GM19035 (cell line): ENCODE results near the gene MANSC1.
"Not testable (repeated sequence)": the region's sequence is repeated elsewhere in the genome, so short reads cannot be mapped to it uniquely, and the experiment has no call there.

Experiments used
- ATAC-seq: cut with Tn5 transposase; IDR thresholded peaks from one replicate; pipeline ENCODE4 v1.9.1; 2021; ENCODE audit not compliant: unreplicated experiment

MANSC1 gene

DNA sequence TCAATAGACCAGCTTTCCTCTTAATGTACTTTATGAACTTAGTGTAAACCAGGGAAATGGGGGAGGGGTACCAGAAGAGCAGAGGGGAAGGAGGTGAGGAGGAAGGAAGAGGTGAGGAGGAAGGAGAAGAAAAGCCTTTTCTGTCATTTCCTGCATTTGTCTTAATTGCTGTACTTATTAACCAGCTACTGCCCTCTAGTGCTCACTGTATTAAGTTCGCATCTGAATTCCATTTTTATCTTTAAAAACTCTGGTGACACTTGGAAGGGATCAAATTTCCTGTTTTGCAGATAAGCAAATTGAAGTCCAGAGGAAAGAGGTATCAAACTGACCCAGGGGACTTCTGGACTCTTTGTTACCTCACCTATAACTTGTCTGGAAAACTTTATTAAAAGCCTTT, 22.2 kb downstream of the MANSC1 start:
- no peak for ATAC-seq

DNA sequence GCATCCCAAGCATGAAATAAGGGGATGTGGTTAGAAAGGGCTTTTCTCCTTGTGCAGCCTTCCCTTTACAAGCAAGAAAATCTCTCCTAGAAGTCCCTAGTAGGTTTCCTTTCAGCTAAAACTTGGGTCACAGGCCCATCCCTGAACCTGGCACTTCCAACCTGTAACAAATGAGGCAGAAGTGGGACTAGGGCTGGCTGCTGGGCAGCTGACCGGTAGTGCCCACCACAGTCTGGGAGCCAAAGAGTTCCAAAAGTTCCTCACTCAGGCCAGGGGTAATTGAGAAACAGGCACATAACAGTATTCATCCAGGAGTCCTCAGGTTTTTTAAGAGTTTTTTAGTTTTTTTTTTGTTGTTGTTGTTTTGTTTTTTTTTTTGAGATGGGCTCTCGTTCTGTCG, 23.8 kb downstream of the MANSC1 start:
- ATAC-seq = no peak

DNA sequence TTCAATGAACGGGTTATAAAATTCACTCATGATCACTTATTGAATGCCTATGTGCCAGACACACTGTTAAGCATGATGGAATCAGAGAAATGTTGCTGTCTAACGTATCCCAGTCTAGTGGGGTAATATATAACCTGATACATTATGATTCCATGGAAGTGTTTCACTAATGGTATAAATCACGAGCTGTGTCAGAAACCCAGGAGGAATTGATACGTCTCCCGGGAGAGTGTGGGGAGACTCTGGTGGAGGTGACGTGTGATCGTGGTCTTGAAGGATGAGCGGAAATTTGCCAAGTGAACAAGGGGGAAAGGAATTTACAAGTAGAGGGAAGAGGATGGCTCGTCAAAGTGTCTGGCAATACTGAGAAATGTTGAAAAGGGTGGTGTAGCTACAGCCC, 26.5 kb downstream of the MANSC1 start:
- ATAC-seq = no peak

DNA sequence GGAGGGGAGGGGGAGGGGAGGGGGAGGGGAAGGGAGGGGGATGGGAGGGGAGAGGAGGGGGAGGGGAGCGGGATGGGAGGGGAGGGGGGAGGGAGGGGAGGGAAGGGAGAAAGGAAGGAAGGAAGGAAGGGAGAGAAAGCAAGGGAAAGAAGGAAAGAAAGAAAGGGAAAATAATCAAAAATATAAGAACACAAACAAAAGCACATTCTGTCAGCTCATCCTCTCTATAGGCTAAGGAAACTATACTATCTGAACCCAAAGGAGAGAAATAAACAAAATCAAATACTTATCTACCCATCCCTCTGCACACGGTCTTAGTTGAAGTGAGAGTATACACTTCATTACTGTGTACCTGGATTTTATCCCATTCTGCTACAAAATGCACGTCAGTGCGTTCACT, 26.9 kb downstream of the MANSC1 start:
- ATAC-seq = no peak

DNA sequence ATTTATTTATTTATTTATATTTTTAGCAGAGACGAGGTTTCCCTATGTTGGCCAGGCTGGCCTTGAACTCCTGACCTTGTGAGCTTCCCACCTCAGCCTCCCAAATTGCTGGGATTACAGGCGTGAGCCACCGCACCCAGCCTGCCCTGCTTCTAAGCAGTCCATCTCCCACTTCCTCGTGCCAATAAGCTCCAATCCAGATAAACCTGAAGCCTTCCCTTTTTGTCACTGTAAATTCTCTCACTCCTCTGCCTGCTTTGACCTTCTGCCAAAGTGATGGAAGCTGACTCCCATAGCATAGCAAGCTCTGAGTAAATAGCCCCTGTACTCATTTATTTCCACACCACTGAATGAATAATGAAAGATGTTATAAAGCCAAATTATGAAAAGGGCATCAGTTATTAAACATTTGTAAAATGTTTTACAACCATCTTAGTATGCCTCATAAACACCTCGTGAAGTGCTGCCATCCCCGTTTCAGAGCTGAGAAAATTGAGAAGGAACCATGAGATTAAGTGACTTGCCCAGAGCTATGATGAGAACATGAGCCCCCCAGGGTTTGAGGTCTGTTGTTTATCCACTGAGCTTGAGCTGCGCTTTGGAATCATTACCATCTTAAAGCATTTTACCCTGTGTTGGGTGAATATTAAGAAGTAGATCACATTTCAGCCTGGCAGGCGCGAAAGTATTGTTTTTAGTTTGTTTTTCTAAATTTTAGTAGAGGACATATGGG, 30.4 kb downstream of the MANSC1 start:
- ATAC-seq = no peak

DNA sequence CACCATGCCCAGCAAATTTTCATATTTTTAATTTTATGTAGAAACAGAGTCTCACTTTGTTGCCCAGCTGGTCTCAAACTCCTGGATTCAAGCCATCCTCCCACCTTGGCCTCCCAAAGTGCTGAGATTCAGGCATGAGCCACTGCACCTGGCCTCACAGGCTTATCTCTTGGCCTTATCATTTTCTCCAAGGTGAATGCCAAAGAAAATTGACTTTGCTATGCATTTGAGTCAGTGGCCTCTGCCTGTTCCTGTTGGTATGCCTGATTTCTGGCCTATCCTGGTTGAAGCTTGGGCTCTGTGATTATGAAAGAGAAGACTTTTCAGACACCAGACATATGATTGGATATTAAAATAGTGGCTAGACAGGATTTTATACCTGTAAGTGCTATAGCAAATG, 34.2 kb downstream of the MANSC1 start:
- no peak for ATAC-seq

- ATAC-seq = not testable (repeated sequence)
These were observed 39.3 kb downstream of the MANSC1 start for GRCh38 chr12:12310695-12311094.

GRCh38 chr12:12305568-12306300, 44.3 kb downstream of the MANSC1 start:
- no peak for ATAC-seq

DNA sequence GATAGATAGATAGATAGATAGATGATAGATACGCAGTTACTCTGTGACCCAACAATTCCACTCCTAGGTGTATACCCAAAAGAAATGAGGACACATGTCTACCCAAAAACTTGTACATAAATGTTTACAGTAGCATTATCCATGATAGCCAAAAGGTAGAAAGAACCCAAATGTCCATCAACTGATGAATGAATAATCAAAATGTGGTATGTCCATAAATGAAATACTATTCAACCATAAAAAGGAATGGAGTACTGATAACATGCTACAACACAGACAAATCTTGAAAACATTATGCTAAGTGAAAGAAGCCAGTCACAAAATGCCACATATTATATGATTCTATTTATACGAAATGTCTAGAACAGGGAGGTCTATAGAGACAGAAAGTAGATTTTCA, 47.1 kb downstream of the MANSC1 start:
- ATAC-seq = no peak

DNA sequence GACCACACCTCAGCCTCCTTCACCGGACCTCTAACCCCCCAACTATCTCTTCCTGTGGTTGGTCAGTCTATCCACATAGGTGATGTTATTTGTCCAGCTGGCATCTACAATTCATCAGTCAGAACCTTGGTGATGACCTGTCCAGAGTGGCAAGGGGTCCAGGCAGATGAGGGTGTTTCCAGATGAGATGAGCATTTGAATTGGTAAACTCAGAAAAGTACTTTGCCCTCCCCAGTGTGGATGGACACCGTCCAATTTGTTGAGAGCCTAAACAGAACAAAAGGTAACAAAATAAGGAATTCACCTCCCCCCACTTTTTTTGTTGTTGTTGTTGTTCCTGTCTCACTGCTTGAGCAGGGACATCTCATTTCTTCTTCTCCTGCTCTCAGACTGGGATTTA, 48.9 kb downstream of the MANSC1 start:
- no peak for ATAC-seq

- no peak for ATAC-seq
These were observed 52.7 kb downstream of the MANSC1 start for GRCh38 chr12:12297201-12297830.

DNA sequence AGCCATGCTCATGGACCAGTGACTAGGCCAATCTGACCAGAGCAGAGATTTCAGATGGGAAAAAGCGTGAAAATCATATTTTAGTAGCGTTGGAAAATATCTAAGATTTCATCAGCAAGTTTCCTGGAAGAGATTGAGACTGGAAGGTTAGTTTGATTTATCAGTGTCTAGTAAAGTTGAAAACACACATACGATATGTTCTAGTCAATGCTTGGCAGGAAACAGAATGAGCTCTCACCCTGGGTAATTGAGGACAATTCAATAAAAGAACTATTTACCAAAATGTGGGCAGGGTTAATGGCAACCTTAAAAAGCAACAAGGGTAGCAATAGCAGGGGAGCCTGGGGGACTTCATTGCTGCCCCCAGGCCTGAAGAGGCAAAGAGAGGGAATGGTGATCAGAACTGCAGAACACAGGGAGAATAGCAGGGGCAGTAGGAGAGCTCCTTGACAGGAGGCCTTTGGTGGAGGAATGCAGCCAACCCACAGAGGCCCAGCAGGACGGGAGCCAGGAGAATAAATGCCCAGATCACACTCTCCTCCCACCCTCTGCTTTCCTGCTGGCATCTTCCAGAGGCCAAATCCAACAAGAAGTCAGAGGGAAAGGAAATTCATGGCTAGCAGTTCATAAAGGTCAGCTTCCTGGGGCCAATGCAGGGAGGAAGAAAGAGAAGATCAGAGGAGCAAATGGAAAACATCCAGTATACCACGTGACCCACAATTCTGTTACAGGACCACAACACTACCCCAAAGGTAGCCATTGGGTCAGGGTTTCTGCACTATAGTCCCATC, 55.6 kb downstream of the MANSC1 start:
- no peak for ATAC-seq

DNA sequence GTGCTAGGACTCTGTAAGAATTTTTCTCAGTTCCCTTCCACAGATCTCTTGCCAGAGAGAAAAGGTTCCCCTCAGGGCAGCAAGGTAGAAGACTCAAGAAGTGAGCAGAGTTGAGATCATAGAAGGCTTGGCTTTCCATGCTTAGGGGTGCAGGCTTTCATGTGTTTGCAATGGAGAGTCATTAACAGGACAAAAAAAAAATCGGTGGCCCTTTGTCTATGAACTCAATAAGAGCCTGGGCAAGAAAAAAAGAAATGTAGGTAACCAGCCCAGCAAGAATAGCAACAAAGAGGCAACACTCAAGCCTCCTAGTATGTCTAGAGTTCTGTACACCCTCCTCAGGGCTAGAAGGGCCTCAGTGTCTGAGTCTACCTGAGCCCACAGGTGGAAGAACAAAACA, 59.8 kb downstream of the MANSC1 start:
- ATAC-seq = no peak

GRCh38 chr12:12286441-12286840, 63.6 kb downstream of the MANSC1 start:
- no peak for ATAC-seq

- no peak for ATAC-seq
These were observed 67.1 kb downstream of the MANSC1 start for GRCh38 chr12:12282761-12283425.

GRCh38 chr12:12282202-12282601, 67.8 kb downstream of the MANSC1 start:
- ATAC-seq = no peak

DNA sequence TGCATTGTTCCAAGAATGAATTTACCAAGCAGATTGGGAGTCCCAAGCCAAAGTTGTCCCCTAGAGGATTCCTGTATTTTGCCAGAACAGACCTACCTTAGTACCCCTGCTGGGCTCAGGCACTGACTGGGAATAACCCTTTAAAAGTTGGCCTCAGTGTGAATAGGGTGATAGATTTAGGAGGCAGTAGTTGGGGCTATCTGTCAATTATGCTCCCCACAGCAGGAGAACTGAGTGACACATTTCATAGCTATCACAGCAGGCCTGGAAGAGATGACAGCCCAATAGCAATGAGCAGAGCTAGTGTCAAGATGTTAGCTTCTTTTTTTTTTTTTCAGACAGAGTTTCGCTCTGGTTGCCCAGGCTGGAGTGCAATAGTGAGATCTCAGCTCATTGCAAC, 68.9 kb downstream of the MANSC1 start:
- ATAC-seq = no peak

DNA sequence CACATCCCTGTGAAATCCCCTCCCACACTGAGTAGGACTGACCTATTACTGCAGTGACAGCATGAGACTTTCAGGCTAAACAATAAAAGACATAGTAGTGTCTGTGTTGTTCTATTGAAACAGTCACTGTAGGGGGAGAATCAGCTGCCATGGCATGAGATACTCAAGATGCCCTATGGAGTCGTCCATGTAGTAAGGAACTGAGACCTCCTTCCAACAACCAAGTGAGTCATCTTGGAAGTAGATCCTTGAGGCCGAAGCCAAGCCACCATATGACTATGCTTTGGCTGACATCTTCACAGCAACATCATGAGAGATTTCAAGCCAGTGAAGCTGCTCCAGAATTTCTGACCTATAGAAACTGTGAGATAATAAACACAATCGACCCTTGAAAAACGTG, 71.1 kb downstream of the MANSC1 start:
- ATAC-seq = no peak
